CD4-positive, alpha-beta memory T cell (primary cell): Measurements from ENCODE around the gene RAB2B. TPM values are rescaled to one million over a fixed set of nuclear protein-coding genes. Genes with fewer than 3 reads are reported as not detected.

Experiments used
- CTCF ChIA-PET: fragments of 350-600 bp; sonication (Branson Sonifier 250); formaldehyde crosslinking; loops from one replicate; lab custom pipeline; 2021; ENCODE audit warnings: inconsistent platforms; ENCODE audit not compliant: partially characterized antibody; lab: Charles Lee
- POLR2A ChIA-PET: fragments of 350-600 bp; sonication (Branson Sonifier 250); formaldehyde crosslinking; loops from one replicate; lab custom pipeline; 2021; ENCODE audit not compliant: partially characterized antibody; lab: Charles Lee
- DNase-seq, 5 donors: peaks; one replicate each; pipeline versions ENCODE4 v3.0.0 to v3.0.0-alpha.2; 2020 to 2022; ENCODE audit warnings: mixed read lengths in 1 of 5
- H3K27ac ChIP-seq: one replicate; pipeline ENCODE4 v1.7.0; 2013; ENCODE audit warnings: low read depth, low read length
- H3K27me3 ChIP-seq: 2 replicates; pipeline ENCODE4 v1.7.0; 2013; ENCODE audit warnings: mild to moderate bottlenecking, low read length, moderate library complexity; ENCODE audit not compliant: insufficient read depth
- H3K36me3 ChIP-seq: 2 replicates; pipeline ENCODE4 v1.7.0; 2013; ENCODE audit warnings: mild to moderate bottlenecking, low read length, moderate library complexity; ENCODE audit not compliant: insufficient read depth
- H3K4me1 ChIP-seq: 2 replicates; pipeline ENCODE4 v1.7.0; 2013; ENCODE audit warnings: mild to moderate bottlenecking, low read length, moderate library complexity; ENCODE audit not compliant: insufficient read depth
- H3K4me3 ChIP-seq, 2 donors: one replicate each; pipeline ENCODE4 v1.7.0; 2013; ENCODE audit warnings: low read length in 2 of 2, mild to moderate bottlenecking in 1 of 2
- H3K9me3 ChIP-seq, 2 donors: one replicate each; pipeline ENCODE4 v1.7.0; 2013; ENCODE audit warnings: low read length in 2 of 2, control low read depth in 1 of 2; ENCODE audit not compliant: control insufficient read depth in 1 of 2
- H3K27ac Mint-ChIP-seq, 7 donors: one replicate each; pipeline ENCODE4 v1.8.0; 2020 to 2021; ENCODE audit warnings: mixed read lengths in 7 of 7, mild to moderate bottlenecking in 6 of 7, inconsistent platforms in 3 of 7, moderate library complexity in 3 of 7
- H3K27me3 Mint-ChIP-seq, 2 donors: one replicate each; pipeline ENCODE4 v1.8.0; 2020 to 2021; ENCODE audit warnings: mixed read lengths in 2 of 2
- H3K36me3 Mint-ChIP-seq, 2 donors: one replicate each; pipeline ENCODE4 v1.8.0; 2020 to 2021; ENCODE audit warnings: mixed read lengths in 2 of 2, inconsistent platforms in 1 of 2, mild to moderate bottlenecking in 1 of 2
- H3K4me1 Mint-ChIP-seq, 4 donors: one replicate each; pipeline ENCODE4 v1.8.0; 2020 to 2021; ENCODE audit warnings: mixed read lengths in 4 of 4, mild to moderate bottlenecking in 1 of 4
- H3K4me3 Mint-ChIP-seq, 8 donors: one replicate each; pipeline ENCODE4 v1.8.0; 2020 to 2021; ENCODE audit warnings: mixed read lengths in 8 of 8, mild to moderate bottlenecking in 7 of 8, moderate library complexity in 6 of 8, inconsistent platforms in 3 of 8
- H3K9me3 Mint-ChIP-seq, 8 donors: one replicate each; pipeline ENCODE4 v1.8.0; 2020 to 2021; ENCODE audit warnings: mixed read lengths in 8 of 8, mild to moderate bottlenecking in 5 of 8, inconsistent platforms in 3 of 8, moderate library complexity in 1 of 8
- intact Hi-C: fragments of 100-400 bp; cut with micrococcal nuclease; formaldehyde crosslinking; loops from one replicate; pipeline ENCODE4 v1.15.1; 2023
- polyA plus RNA-seq, 2 donors: library from polyadenylated mRNA; unstranded; fragments of 300-500 nt; fragmentation: Illumina TruSeq; gene quantifications; one replicate each; pipeline ENCODE4 v1.2.3, GENCODE V29; 2021
- total RNA-seq, 2 experiments: library from RNA; stranded (reverse); gene quantifications; one replicate each; pipeline ENCODE4 v1.2.3, GENCODE V29; 2021

Gene RAB2B
- total and polyA plus RNA-seq, 4 experiments from 2014 or later = 8.3 to 30.4 (median 22.1) TPM

- Histone ChIP-seq H3K4me3 (no peak overlapping the region), H3K9me3 (no peaks in the 10 kb centered on the region), H3K4me1 (peaks cover 5% of the 10 kb centered on the region), H3K36me3 (no peaks in the 10 kb centered on the region), H3K27ac (no peak overlapping the region), H3K27me3 (no peaks in the 10 kb centered on the region)
- intact Hi-C loops = no loop called here
- H3K27ac Mint-ChIP-seq = no peak overlapping the region
- POLR2A ChIA-PET = no interaction called here
- no peaks in the 10 kb centered on the region for H3K9me3 Mint-ChIP-seq
- DNase-seq = no peak
- CTCF ChIA-PET = interaction anchor here (1.9 kb wide), 1 partner anchor 23 kb away, joined by 6 read pairs; no protein-coding TSS in a partner anchor
- no peaks in the 10 kb centered on the region for H3K27me3 Mint-ChIP-seq
- peaks cover 3 to 11% (median 5%) of the 10 kb centered on the region in 4 donors for H3K4me1 Mint-ChIP-seq
- no peaks in the 10 kb centered on the region for H3K36me3 Mint-ChIP-seq
- H3K4me3 Mint-ChIP-seq = no peak overlapping the region
Observed at GRCh38 chr14:21521501-21521900, 44.7 kb upstream of the RAB2B start.

- Mint-ChIP-seq H3K27ac (peak overlapping the region in 1 of 7 donors; percentile 4), H3K9me3 (no peaks in the 10 kb centered on the region), H3K36me3 (no peaks in the 10 kb centered on the region), H3K4me3 (no peak overlapping the region), H3K27me3 (no peaks in the 10 kb centered on the region), H3K4me1 (peaks cover 3 to 10% (median 5%) of the 10 kb centered on the region in 4 donors)
- no peaks in the 10 kb centered on the region for H3K36me3 ChIP-seq
- CTCF ChIA-PET = interaction anchor here (1.9 kb wide), 1 partner anchor 22 kb away, joined by 6 read pairs; no protein-coding TSS in a partner anchor
- no peak for DNase-seq
- H3K27ac ChIP-seq = no peak overlapping the region
- POLR2A ChIA-PET = no interaction called here
- H3K4me3 ChIP-seq = no peak overlapping the region
- intact Hi-C loops = no loop called here
- no peaks in the 10 kb centered on the region for H3K9me3 ChIP-seq
- H3K4me1 ChIP-seq = peaks cover 4% of the 10 kb centered on the region
- H3K27me3 ChIP-seq = no peaks in the 10 kb centered on the region
Observed at GRCh38 chr14:21520767-21521166, 44.0 kb upstream of the RAB2B start.

GRCh38 chr14:21518725-21519124 is 42.0 kb upstream of the RAB2B start:
- Mint-ChIP-seq H3K4me3 (no peak overlapping the region), H3K9me3 (no peaks in the 10 kb centered on the region), H3K4me1 (no peaks in the 10 kb centered on the region), H3K27ac (no peak overlapping the region), H3K27me3 (no peaks in the 10 kb centered on the region), H3K36me3 (no peaks in the 10 kb centered on the region)
- H3K4me3 ChIP-seq = no peak overlapping the region
- H3K9me3 ChIP-seq = no peaks in the 10 kb centered on the region
- intact Hi-C loops = no loop called here
- H3K36me3 ChIP-seq = no peaks in the 10 kb centered on the region
- H3K4me1 ChIP-seq = no peaks in the 10 kb centered on the region
- DNase-seq = no peak
- H3K27ac ChIP-seq = no peak overlapping the region
- no peaks in the 10 kb centered on the region for H3K27me3 ChIP-seq
- CTCF ChIA-PET = no interaction called here
- POLR2A ChIA-PET = no interaction called here

GRCh38 chr14:21514341-21514740 is 37.6 kb upstream of the RAB2B start:
- H3K27me3 Mint-ChIP-seq = no peaks in the 10 kb centered on the region
- H3K4me3 ChIP-seq = no peak overlapping the region
- no peak overlapping the region for H3K4me3 Mint-ChIP-seq
- no peaks in the 10 kb centered on the region for H3K9me3 ChIP-seq
- H3K27me3 ChIP-seq = no peaks in the 10 kb centered on the region
- H3K4me1 Mint-ChIP-seq = peaks cover 15 to 27% (median 20%) of the 10 kb centered on the region in 4 donors
- no peak overlapping the region for H3K27ac Mint-ChIP-seq
- peaks cover 0 to 2% (median 0%) of the 10 kb centered on the region in 8 donors for H3K9me3 Mint-ChIP-seq
- no peaks in the 10 kb centered on the region for H3K36me3 ChIP-seq
- H3K36me3 Mint-ChIP-seq = peaks cover 4 to 14% of the 10 kb centered on the region in 2 donors
- H3K27ac ChIP-seq = no peak overlapping the region
- POLR2A ChIA-PET = interaction anchor here (0.7 kb wide), 1 partner anchor 270 kb away, joined by 3 read pairs; no protein-coding TSS in a partner anchor
- H3K4me1 ChIP-seq = peaks cover 21% of the 10 kb centered on the region
- DNase-seq = no peak
- CTCF ChIA-PET = interaction anchor here (8.8 kb wide), 1 partner anchor 16 kb away, joined by 79 read pairs; no protein-coding TSS in a partner anchor
- intact Hi-C loops = no loop called here

GRCh38 chr14:21510735-21511657 is 34.2 kb upstream of the RAB2B start, which contains the start of gene METTL3:
Gene METTL3 (minus strand): TSS chr14:21511340. CDS start chr14:21511223, 117 bp downstream.
- peak; percentile 91 to 97 (median 92) for DNase-seq
- Histone ChIP-seq H3K9me3 (no peaks in the 10 kb centered on the region), H3K36me3 (no peaks in the 10 kb centered on the region), H3K4me1 (peaks cover 38% of the 10 kb centered on the region), H3K4me3 (peak within 1 kb of the TSS; percentile 93 to 100), H3K27me3 (no peaks in the 10 kb centered on the region), H3K27ac (peak within 1 kb of the TSS; percentile 88)
- Mint-ChIP-seq H3K4me3 (peak within 1 kb of the TSS; percentile 97 to 100 (median 98)), H3K27ac (peak within 1 kb of the TSS; percentile 94 to 100 (median 99)), H3K27me3 (no peaks in the 10 kb centered on the region), H3K9me3 (peaks cover 0 to 2% (median 0%) of the 10 kb centered on the region in 8 donors), H3K4me1 (peaks cover 27 to 51% (median 37%) of the 10 kb centered on the region in 4 donors), H3K36me3 (peaks cover 4 to 24% of the 10 kb centered on the region in 2 donors)
- ChIA-PET CTCF (interaction anchor here (0.6 to 8.8 kb wide), 10 partner anchors 12 to 409 kb away, joined by 3 to 79 read pairs (median 4); partner anchors contain the start of genes CHD8, RAB2B, SALL2 and TOX4), POLR2A (interaction anchor here (0.7 to 4.9 kb wide), 20 partner anchors 9 to 1792 kb away, joined by 3 to 55 read pairs (median 4); partner anchors contain the start of genes CHD8, PARP2, PPP1R3E and RAB2B)
- intact Hi-C loops = loop anchor here (1.0 to 2.0 kb wide), 9 partner anchors 15 to 1256 kb away; partner anchors contain the start of genes CHD8, DAD1, HNRNPC and OXA1L

- H3K9me3 Mint-ChIP-seq = peaks cover 0 to 2% (median 0%) of the 10 kb centered on the region in 8 donors
- Histone ChIP-seq H3K4me1 (peaks cover 48% of the 10 kb centered on the region), H3K9me3 (no peaks in the 10 kb centered on the region), H3K4me3 (peak overlapping the region; percentile 93 to 100), H3K36me3 (no peaks in the 10 kb centered on the region), H3K27me3 (no peaks in the 10 kb centered on the region), H3K27ac (peak overlapping the region; percentile 88)
- CTCF ChIA-PET = interaction anchor here (8.8 kb wide), 1 partner anchor 11 kb away, joined by 79 read pairs; no protein-coding TSS in a partner anchor
- DNase-seq = no peak
- POLR2A ChIA-PET = interaction anchor here (2.5 to 4.9 kb wide), 3 partner anchors 11 to 33 kb away, joined by 20 to 55 read pairs (median 49); partner anchors contain the start of genes RAB2B, SALL2 and TOX4
- H3K27ac Mint-ChIP-seq = peak overlapping the region; percentile 23 to 100 (median 99)
- H3K27me3 Mint-ChIP-seq = no peaks in the 10 kb centered on the region
- peaks cover 4 to 27% of the 10 kb centered on the region in 2 donors for H3K36me3 Mint-ChIP-seq
- H3K4me1 Mint-ChIP-seq = peaks cover 32 to 62% (median 46%) of the 10 kb centered on the region in 4 donors
- intact Hi-C loops = loop anchor here (2.0 kb wide), 1 partner anchor 1257 kb away; the partner anchor contains the start of gene OXA1L
- H3K4me3 Mint-ChIP-seq = peak overlapping the region; percentile 97 to 100 (median 98)
Observed at GRCh38 chr14:21509432-21510143, 32.8 kb upstream of the RAB2B start.
